SKM-1 treated with dmso at 0.1 percent for 144 hours (cell line): Measurements from ENCODE around the gene GBP4.
"Not testable (repeated sequence)": the region's sequence is repeated elsewhere in the genome, so short reads cannot be mapped to it uniquely, and the experiment has no call there.

ENCODE experiments used
- DNase-seq: peaks from one replicate; lab custom pipeline; 2025; ENCODE audit not compliant: unreplicated experiment; lab: John Stamatoyannopoulos, UW

The GBP4 gene

GRCh38 chr1:89198491-89199072, at the start of gene GBP4:
Gene GBP4 (minus strand): TSS chr1:89198942. CDS start chr1:89198834, 108 bp downstream.
- DNase-seq: no peak

- DNase-seq: no peak
Measured at GRCh38 chr1:89243046-89243445, 44.3 kb upstream of the GBP4 start.

- no peak for DNase-seq
Measured at GRCh38 chr1:89221341-89221740, 22.6 kb upstream of the GBP4 start.

GRCh38 chr1:89219851-89220250, 21.1 kb upstream of the GBP4 start:
- DNase-seq: not testable (repeated sequence)

GRCh38 chr1:89218941-89219340, 20.2 kb upstream of the GBP4 start:
- not testable (repeated sequence) for DNase-seq

GRCh38 chr1:89213347-89213746, 14.6 kb upstream of the GBP4 start:
- no peak for DNase-seq

GRCh38 chr1:89211035-89211634, 12.4 kb upstream of the GBP4 start:
- DNase-seq: no peak

GRCh38 chr1:89206373-89206772, 7.6 kb upstream of the GBP4 start:
- no peak for DNase-seq

GRCh38 chr1:89203166-89203565, 4.4 kb upstream of the GBP4 start:
- no peak for DNase-seq

GRCh38 chr1:89201106-89201794, 2.5 kb upstream of the GBP4 start:
- no peak for DNase-seq

GRCh38 chr1:89200663-89201062, 1.9 kb upstream of the GBP4 start:
- DNase-seq: no peak

- no peak for DNase-seq
Measured at GRCh38 chr1:89199525-89200031, 836 bp upstream of the GBP4 start.

GRCh38 chr1:89198081-89198480, 661 bp downstream of the GBP4 start:
- DNase-seq: no peak

GRCh38 chr1:89195476-89195875, 3.3 kb downstream of the GBP4 start:
- no peak for DNase-seq

GRCh38 chr1:89191314-89191713, 7.4 kb downstream of the GBP4 start:
- DNase-seq: no peak

- DNase-seq: no peak
Measured at GRCh38 chr1:89190017-89190416, 8.7 kb downstream of the GBP4 start.

- no peak for DNase-seq
Measured at GRCh38 chr1:89179343-89179742, 19.4 kb downstream of the GBP4 start.

- DNase-seq: no peak
Measured at GRCh38 chr1:89176971-89177370, 21.8 kb downstream of the GBP4 start.

GRCh38 chr1:89175601-89176256, 23.0 kb downstream of the GBP4 start, which contains the start of gene GBP7:
Gene GBP7 (minus strand): TSS chr1:89176003. CDS start chr1:89171935, 4,068 bp downstream.
- no peak for DNase-seq

- DNase-seq: no peak
Measured at GRCh38 chr1:89174491-89174890, 24.3 kb downstream of the GBP4 start.

- no peak for DNase-seq
Measured at GRCh38 chr1:89172468-89173143, 26.1 kb downstream of the GBP4 start.
